ENCODE measurements around the gene SECISBP2. TPM values are rescaled to one million over a fixed set of nuclear protein-coding genes. Genes with fewer than 3 reads are reported as not detected.

The SECISBP2 gene
- total and polyA plus RNA-seq, 4 donors: 26.6 to 112 (median 43.0) TPM

- no peak overlapping the region for H3K27ac ChIP-seq (ENCODE audit: low read depth in 1 of 2, low read length in 1 of 2)
- H3K4me1 ChIP-seq (ENCODE audit: control insufficient read depth in 5 of 5, insufficient read depth in 5 of 5, low read length in 5 of 5): peaks cover 0 to 5% (median 0%) of the 10 kb centered on the region in 5 donors
- H3K9me3 ChIP-seq (ENCODE audit: control insufficient read depth in 4 of 4, insufficient read depth in 3 of 4, low read length in 3 of 4): no peaks in the 10 kb centered on the region
- 92 to 97% methylated on average over 2 of the region's 2 CpGs for WGBS, 2 donors
- no peak overlapping the region for H3K9ac ChIP-seq (ENCODE audit: insufficient read depth in 1 of 2, low read length in 2 of 2)
- ATAC-seq (ENCODE audit: insufficient read depth, low FRiP score): no peak
- no peak overlapping the region for H3K4me3 ChIP-seq
- TF ChIP-seq, protein P1, sequence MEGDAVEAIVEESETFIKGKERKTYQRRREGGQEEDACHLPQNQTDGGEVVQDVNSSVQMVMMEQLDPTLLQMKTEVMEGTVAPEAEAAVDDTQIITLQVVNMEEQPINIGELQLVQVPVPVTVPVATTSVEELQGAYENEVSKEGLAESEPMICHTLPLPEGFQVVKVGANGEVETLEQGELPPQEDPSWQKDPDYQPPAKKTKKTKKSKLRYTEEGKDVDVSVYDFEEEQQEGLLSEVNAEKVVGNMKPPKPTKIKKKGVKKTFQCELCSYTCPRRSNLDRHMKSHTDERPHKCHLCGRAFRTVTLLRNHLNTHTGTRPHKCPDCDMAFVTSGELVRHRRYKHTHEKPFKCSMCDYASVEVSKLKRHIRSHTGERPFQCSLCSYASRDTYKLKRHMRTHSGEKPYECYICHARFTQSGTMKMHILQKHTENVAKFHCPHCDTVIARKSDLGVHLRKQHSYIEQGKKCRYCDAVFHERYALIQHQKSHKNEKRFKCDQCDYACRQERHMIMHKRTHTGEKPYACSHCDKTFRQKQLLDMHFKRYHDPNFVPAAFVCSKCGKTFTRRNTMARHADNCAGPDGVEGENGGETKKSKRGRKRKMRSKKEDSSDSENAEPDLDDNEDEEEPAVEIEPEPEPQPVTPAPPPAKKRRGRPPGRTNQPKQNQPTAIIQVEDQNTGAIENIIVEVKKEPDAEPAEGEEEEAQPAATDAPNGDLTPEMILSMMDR (IDR thresholded peaks at IDR 0.05; ENCODE audit: control extremely low read depth, extremely low read depth): no peak
- peaks cover 31 to 72% (median 64%) of the 10 kb centered on the region in 4 donors for H3K36me3 ChIP-seq (ENCODE audit: control insufficient read depth in 4 of 4, insufficient read depth in 4 of 4, low read length in 4 of 4)
- no peaks in the 10 kb centered on the region for H3K27me3 ChIP-seq (ENCODE audit: control insufficient read depth in 3 of 3, insufficient read depth in 3 of 3, low read length in 2 of 3)
- no peak for DNase-seq
These were observed 38.5 kb downstream of the SECISBP2 start for GRCh38 chr9:89356782-89357181.

- TF ChIP-seq, protein P1 (IDR thresholded peaks at IDR 0.05; ENCODE audit: control extremely low read depth, extremely low read depth): no peak
- ATAC-seq (ENCODE audit: insufficient read depth, low FRiP score): no peak
- H3K36me3 ChIP-seq (ENCODE audit: control insufficient read depth in 4 of 4, insufficient read depth in 4 of 4, low read length in 4 of 4): peaks cover 28 to 72% (median 59%) of the 10 kb centered on the region in 4 donors
These were observed 39.3 kb downstream of the SECISBP2 start for GRCh38 chr9:89357331-89358197.

DNA sequence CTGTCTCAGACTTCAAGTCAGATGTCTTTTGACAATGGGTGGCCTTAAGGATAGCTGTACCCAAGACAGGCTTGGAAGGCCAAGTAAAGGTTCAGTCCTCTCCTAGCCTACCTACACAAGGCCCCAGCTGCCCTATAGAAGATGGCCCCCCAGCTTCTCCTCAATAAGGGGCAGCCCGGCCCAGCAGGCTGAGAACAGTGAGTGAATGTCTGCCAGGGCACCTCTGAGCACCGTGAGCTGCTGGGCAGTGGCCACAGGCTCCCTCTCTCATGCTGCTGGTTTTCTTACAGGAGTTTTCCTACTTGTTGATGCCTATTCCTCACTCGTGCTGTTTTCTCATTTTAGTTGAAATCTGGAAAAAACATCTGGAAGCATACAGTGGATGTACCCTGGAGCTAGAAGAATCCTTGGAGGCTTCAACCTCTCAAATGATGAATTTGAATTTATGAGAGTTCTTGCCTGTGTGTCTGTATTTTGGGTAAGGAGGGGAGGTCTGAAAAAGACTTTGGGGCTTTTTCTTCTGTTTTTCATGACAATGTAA lies 40.1 kb downstream of the SECISBP2 start:
- H3K27me3 ChIP-seq (ENCODE audit: control insufficient read depth in 3 of 3, insufficient read depth in 3 of 3, low read length in 2 of 3): no peaks in the 10 kb centered on the region
- no peak overlapping the region for H3K9ac ChIP-seq (ENCODE audit: insufficient read depth in 1 of 2, low read length in 2 of 2)
- 89 to 91% methylated on average over 3 of the region's 3 CpGs for WGBS, 2 donors
- H3K4me1 ChIP-seq (ENCODE audit: control insufficient read depth in 5 of 5, insufficient read depth in 5 of 5, low read length in 5 of 5): peaks cover 0 to 5% (median 0%) of the 10 kb centered on the region in 5 donors
- no peaks in the 10 kb centered on the region for H3K9me3 ChIP-seq (ENCODE audit: control insufficient read depth in 4 of 4, insufficient read depth in 3 of 4, low read length in 3 of 4)
- no peak for DNase-seq
- ATAC-seq (ENCODE audit: insufficient read depth, low FRiP score): no peak
- H3K4me3 ChIP-seq: no peak overlapping the region
- TF ChIP-seq, protein P1 (IDR thresholded peaks at IDR 0.05; ENCODE audit: control extremely low read depth, extremely low read depth): no peak
- H3K36me3 ChIP-seq (ENCODE audit: control insufficient read depth in 4 of 4, insufficient read depth in 4 of 4, low read length in 4 of 4): peaks cover 28 to 73% (median 54%) of the 10 kb centered on the region in 4 donors
- H3K27ac ChIP-seq (ENCODE audit: low read depth in 1 of 2, low read length in 1 of 2): no peak overlapping the region

More at GRCh38 chr9:89357331-89358197, 39.3 kb downstream of the SECISBP2 start:
- no peak overlapping the region for H3K9ac ChIP-seq (ENCODE audit: insufficient read depth in 1 of 2, low read length in 2 of 2)
- no peaks in the 10 kb centered on the region for H3K9me3 ChIP-seq (ENCODE audit: control insufficient read depth in 4 of 4, insufficient read depth in 3 of 4, low read length in 3 of 4)
- H3K4me3 ChIP-seq: no peak overlapping the region
- H3K4me1 ChIP-seq (ENCODE audit: control insufficient read depth in 5 of 5, insufficient read depth in 5 of 5, low read length in 5 of 5): peaks cover 0 to 5% (median 0%) of the 10 kb centered on the region in 5 donors
- 91 to 95% methylated on average over 8 of the region's 8 CpGs for WGBS, 2 donors
- H3K27me3 ChIP-seq (ENCODE audit: control insufficient read depth in 3 of 3, insufficient read depth in 3 of 3, low read length in 2 of 3): no peaks in the 10 kb centered on the region
- H3K27ac ChIP-seq (ENCODE audit: low read depth in 1 of 2, low read length in 1 of 2): no peak overlapping the region
- no peak for DNase-seq

Data from lung (tissue), 12 donors.